GM18517 (cell line): ENCODE results near the gene SAE1.
A peak's percentile ranks its signal among the peaks of the same experiment; 100 is the strongest.
"Not testable (repeated sequence)": the region's sequence is repeated elsewhere in the genome, so short reads cannot be mapped to it uniquely, and the experiment has no call there.

Experiments used
- ATAC-seq: cut with Tn5 transposase; IDR thresholded peaks from one replicate; pipeline ENCODE4 v1.9.1; 2021; ENCODE audit warnings: mild to moderate bottlenecking, moderate library complexity; ENCODE audit not compliant: unreplicated experiment

SAE1 gene

GRCh38 chr19:47232422-47233211, 102.0 kb downstream of the SAE1 start:
- no peak for ATAC-seq

- no peak for ATAC-seq
These were observed 105.5 kb downstream of the SAE1 start for GRCh38 chr19:47236072-47236675.

- no peak for ATAC-seq
These were observed 108.5 kb downstream of the SAE1 start for GRCh38 chr19:47239152-47239551.

GRCh38 chr19:47239610-47240296, 109.1 kb downstream of the SAE1 start:
- no peak for ATAC-seq

GRCh38 chr19:47240556-47240955, 109.9 kb downstream of the SAE1 start:
- ATAC-seq, result no peak

- ATAC-seq, result no peak
These were observed 110.6 kb downstream of the SAE1 start for GRCh38 chr19:47240996-47241918.

GRCh38 chr19:47241919-47242577, 111.4 kb downstream of the SAE1 start:
- no peak for ATAC-seq

GRCh38 chr19:47243364-47243775, 112.7 kb downstream of the SAE1 start:
- no peak for ATAC-seq

- peak; percentile 62 for ATAC-seq
These were observed 113.3 kb downstream of the SAE1 start for GRCh38 chr19:47243776-47244547.

- no peak for ATAC-seq
These were observed 116.8 kb downstream of the SAE1 start for GRCh38 chr19:47247308-47247990.

- ATAC-seq, result not testable (repeated sequence)
These were observed 122.4 kb downstream of the SAE1 start for GRCh38 chr19:47253016-47253415.

- ATAC-seq, result no peak
These were observed 122.8 kb downstream of the SAE1 start for GRCh38 chr19:47253467-47253881.

GRCh38 chr19:47253970-47254369, 123.3 kb downstream of the SAE1 start:
- ATAC-seq, result no peak

- ATAC-seq, result peak; percentile 42
These were observed 125.5 kb downstream of the SAE1 start, which contains the start of gene CCDC9 for GRCh38 chr19:47255879-47256692. TSS of gene CCDC9 (plus strand) at chr19:47256525. CDS start at chr19:47258401, 1,876 bp downstream.

GRCh38 chr19:47256693-47257410, 126.2 kb downstream of the SAE1 start:
- ATAC-seq, result peak; percentile 76

GRCh38 chr19:47257411-47258169, 127.0 kb downstream of the SAE1 start:
- no peak for ATAC-seq

- no peak for ATAC-seq
These were observed 127.8 kb downstream of the SAE1 start for GRCh38 chr19:47258434-47258833.
